HFFc6 (cell line): ENCODE data around the gene FKBP4. TPM values are rescaled to one million over a fixed set of nuclear protein-coding genes. Genes with fewer than 3 reads are reported as not detected.

Experiments
- DNase-seq: peaks from one replicate; pipeline ENCODE4 v3.0.0-alpha.2; 2018
- H3K27ac Mint-ChIP-seq: 2 replicates; pipeline ENCODE4 v1.8.0; 2020; ENCODE audit warnings: mild to moderate bottlenecking, mixed read lengths
- H3K27me3 Mint-ChIP-seq: 2 replicates; pipeline ENCODE4 v1.8.0; 2021; ENCODE audit warnings: mild to moderate bottlenecking, moderate library complexity, mixed read lengths; ENCODE audit not compliant: insufficient read depth
- H3K36me3 Mint-ChIP-seq: 2 replicates; pipeline ENCODE4 v1.8.0; 2021; ENCODE audit warnings: low read depth, mixed read lengths
- H3K4me1 Mint-ChIP-seq: 2 replicates; pipeline ENCODE4 v1.8.0; 2020; ENCODE audit warnings: low read depth, mixed read lengths
- H3K4me3 Mint-ChIP-seq: 2 replicates; pipeline ENCODE4 v1.8.0; 2020; ENCODE audit warnings: mild to moderate bottlenecking, moderate library complexity, mixed read lengths
- H3K9me3 Mint-ChIP-seq: 2 replicates; pipeline ENCODE4 v1.8.0; 2020; ENCODE audit warnings: mild to moderate bottlenecking, mixed read lengths
- CTCF ChIP-seq: fragments of 200-600 bp; sonication (generic); IDR thresholded peaks from 2 replicates; pipeline ENCODE4 v1.5.0; 2021; ENCODE audit warnings: antibody characterized with exemption, mild to moderate bottlenecking
- total RNA-seq, 6 experiments: library from RNA; stranded (reverse); fragmentation: NEBNext Ultra II Directional; extraction: Animal tissue kit (Norgen Biotek cat#: 25700); gene quantifications; 2 replicates in 1 of 6; 3 replicates in 5 of 6; pipeline ENCODE4 v1.2.3, GENCODE V29; 2021

Gene FKBP4
- total RNA-seq, 6 experiments from 2014 or later, result 62.3 to 105 (median 69.1) TPM

GRCh38 chr12:2820432-2820831 is 25.7 kb downstream of the FKBP4 start:
- H3K9me3 Mint-ChIP-seq, result no peaks in the 10 kb centered on the region
- peaks cover under 1% of the 10 kb centered on the region; the same call in 1 of the 2 replicates for H3K4me1 Mint-ChIP-seq
- TF ChIP-seq CTCF, result no peak
- no peak overlapping the region for H3K4me3 Mint-ChIP-seq
- no peak overlapping the region for H3K27ac Mint-ChIP-seq
- peaks cover 1% of the 10 kb centered on the region for H3K27me3 Mint-ChIP-seq
- peaks cover 27% of the 10 kb centered on the region; the same call in 1 of the 2 replicates for H3K36me3 Mint-ChIP-seq
- no peak for DNase-seq

GRCh38 chr12:2823483-2823882 is 28.7 kb downstream of the FKBP4 start:
- Mint-ChIP-seq H3K4me1 (no peaks in the 10 kb centered on the region), H3K36me3 (peaks cover 25% of the 10 kb centered on the region; the same call in 1 of the 2 replicates), H3K27me3 (peaks cover 1% of the 10 kb centered on the region), H3K4me3 (no peak overlapping the region), H3K9me3 (no peaks in the 10 kb centered on the region), H3K27ac (no peak overlapping the region)
- no peak for TF ChIP-seq CTCF
- no peak for DNase-seq

- H3K36me3 Mint-ChIP-seq, result peaks cover 25% of the 10 kb centered on the region; the same call in 1 of the 2 replicates
- H3K27me3 Mint-ChIP-seq, result peaks cover 1% of the 10 kb centered on the region
- no peak overlapping the region for H3K27ac Mint-ChIP-seq
- H3K4me3 Mint-ChIP-seq, result no peak overlapping the region
- H3K4me1 Mint-ChIP-seq, result no peaks in the 10 kb centered on the region
- DNase-seq, result no peak
- H3K9me3 Mint-ChIP-seq, result no peaks in the 10 kb centered on the region
- no peak for TF ChIP-seq CTCF
Measured at GRCh38 chr12:2824541-2824940, 29.8 kb downstream of the FKBP4 start.

DNA sequence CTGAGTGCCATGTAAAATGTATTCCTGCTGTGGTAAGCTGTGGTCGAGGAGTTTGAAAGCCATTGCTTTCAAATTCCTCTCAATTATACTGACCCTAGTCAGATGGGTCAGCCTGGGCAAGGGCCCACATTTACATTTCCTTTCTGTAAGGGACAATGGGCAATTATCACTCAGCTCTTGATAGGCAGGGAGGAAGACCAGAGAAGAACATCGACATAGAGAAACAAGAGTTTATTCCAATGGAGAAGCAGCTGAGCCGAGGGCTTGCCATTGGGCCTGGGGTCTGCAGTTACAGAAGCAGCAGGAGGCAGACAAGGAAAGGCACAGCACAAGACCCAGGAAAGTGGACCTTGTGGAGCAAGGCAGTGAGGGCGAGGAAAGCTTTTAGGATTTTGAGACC is 30.4 kb downstream of the FKBP4 start:
- Mint-ChIP-seq H3K36me3 (peaks cover 25% of the 10 kb centered on the region; the same call in 1 of the 2 replicates), H3K27ac (no peak overlapping the region), H3K4me1 (no peaks in the 10 kb centered on the region), H3K27me3 (peaks cover 1% of the 10 kb centered on the region), H3K9me3 (no peaks in the 10 kb centered on the region), H3K4me3 (no peak overlapping the region)
- TF ChIP-seq CTCF, result no peak
- DNase-seq, result no peak

- H3K27me3 Mint-ChIP-seq, result peaks cover 1% of the 10 kb centered on the region
- no peak overlapping the region for H3K27ac Mint-ChIP-seq
- H3K36me3 Mint-ChIP-seq, result peaks cover 25% of the 10 kb centered on the region; the same call in 1 of the 2 replicates
- no peak for TF ChIP-seq CTCF
- no peak for DNase-seq
- H3K9me3 Mint-ChIP-seq, result no peaks in the 10 kb centered on the region
- H3K4me3 Mint-ChIP-seq, result no peak overlapping the region
- no peaks in the 10 kb centered on the region for H3K4me1 Mint-ChIP-seq
Measured at GRCh38 chr12:2826036-2826435, 31.3 kb downstream of the FKBP4 start.
